GM18951 (cell line): ENCODE results near the gene CYB5RL.

ENCODE experiments used
- POLR2A ChIP-seq: IDR thresholded peaks from 4 replicates; pipeline ENCODE4 v1.6.1; 2011; ENCODE audit warnings: mild to moderate bottlenecking; ENCODE audit not compliant: insufficient read length, insufficient read depth; ENCODE audit errors: extremely low read depth
- in situ Hi-C: fragments of 300-500 bp; cut with MboI; formaldehyde crosslinking; loops from one replicate; pipeline ENCODE4 v1.12.0; 2022; ENCODE audit warnings: low sequenced_read_pairs, mixed read lengths, inconsistent platforms; ENCODE audit not compliant: unreplicated experiment

CYB5RL gene

DNA sequence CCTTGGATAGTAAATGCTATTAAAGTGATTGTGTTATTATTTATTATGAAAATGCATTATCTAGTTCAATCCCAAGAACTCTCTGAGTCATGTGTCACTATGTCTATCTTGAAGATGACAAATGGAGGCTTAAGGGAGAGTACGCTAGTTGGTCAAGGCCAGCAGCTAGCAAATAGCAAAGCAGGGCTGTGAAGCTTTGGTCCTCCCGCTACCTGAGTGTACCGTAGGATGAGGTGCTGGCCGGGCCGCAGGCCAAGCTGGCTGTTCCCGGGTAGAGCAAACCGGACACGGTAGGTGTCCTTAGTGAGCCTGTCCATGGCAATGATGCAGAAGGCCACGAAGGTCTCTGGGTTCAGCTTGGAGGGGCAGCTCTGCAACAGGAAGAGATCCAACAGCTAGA is 9.3 kb downstream of the CYB5RL start:
- TF ChIP-seq POLR2A = no peak
- in situ Hi-C loops = no loop called here

DNA sequence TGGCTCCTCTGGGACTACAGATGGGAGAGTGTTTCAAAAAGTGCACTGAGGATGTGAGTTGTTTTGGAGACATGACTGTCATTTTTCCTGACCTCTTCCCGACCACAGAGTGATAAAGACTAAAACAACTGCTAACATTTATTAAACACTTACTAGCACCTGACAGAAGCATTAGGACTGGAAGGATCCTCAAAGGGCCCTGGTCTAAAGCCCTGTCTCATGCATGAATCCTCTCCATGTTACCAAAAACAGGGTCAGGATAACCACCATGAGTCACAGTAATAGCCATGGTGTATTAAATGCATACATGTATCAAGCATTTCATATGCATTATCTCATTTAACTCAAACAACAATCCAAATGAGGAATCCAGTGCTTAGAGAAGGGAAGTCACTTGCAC is 11.5 kb downstream of the CYB5RL start:
- TF ChIP-seq POLR2A = no peak
- in situ Hi-C loops = no loop called here

DNA sequence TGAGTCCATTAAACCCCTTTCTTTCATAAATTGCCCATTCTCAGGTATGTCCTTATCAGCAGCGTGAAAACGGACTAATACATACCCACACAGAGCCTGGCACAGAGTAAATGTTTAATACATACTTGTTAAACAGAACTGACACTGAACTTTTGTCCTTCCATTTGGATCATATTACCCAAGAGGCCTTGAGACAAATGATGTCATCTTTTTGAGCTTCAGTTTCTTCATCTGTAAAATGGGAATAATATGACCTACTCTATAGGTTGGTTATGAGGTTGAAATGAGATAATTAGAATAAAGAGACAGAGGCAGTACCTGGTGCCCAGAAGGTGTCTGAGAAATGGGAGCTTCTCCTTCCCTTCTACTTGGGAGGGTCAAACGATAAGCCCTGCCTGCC is 13.8 kb downstream of the CYB5RL start:
- no peak for TF ChIP-seq POLR2A
- in situ Hi-C loops = no loop called here

DNA sequence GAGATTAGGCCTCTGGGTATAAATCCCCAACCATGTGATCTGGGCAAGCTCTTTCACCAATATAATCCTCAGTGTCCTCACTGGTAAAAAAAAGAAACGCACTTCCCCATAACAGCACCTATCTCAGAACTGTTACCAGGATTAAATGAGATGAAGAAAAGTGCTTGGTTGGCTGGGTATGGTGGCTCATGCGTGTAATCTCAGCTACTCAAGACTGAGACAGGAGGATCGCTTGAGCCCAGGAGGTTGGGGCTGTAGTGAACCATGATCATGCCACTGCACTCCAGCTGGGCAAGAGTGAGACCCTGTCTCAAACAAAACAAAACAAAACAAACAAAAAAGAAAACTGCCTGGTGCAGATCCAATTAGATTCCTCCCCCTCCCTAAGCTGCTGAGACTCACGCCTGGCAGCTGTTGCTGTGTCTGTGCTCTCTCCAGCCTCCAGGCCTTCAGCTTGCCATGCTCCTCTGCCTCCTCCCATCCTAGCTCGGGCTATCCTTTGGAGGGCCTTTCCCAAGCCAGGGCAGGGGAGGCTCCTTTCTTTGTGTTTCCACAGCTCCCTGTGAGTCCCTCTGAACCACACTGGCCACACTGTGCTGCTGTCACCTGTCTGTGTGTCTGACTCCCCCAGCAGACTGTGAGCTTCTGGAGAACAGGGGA is 19.0 kb downstream of the CYB5RL start:
- TF ChIP-seq POLR2A = no peak
- in situ Hi-C loops = no loop called here

DNA sequence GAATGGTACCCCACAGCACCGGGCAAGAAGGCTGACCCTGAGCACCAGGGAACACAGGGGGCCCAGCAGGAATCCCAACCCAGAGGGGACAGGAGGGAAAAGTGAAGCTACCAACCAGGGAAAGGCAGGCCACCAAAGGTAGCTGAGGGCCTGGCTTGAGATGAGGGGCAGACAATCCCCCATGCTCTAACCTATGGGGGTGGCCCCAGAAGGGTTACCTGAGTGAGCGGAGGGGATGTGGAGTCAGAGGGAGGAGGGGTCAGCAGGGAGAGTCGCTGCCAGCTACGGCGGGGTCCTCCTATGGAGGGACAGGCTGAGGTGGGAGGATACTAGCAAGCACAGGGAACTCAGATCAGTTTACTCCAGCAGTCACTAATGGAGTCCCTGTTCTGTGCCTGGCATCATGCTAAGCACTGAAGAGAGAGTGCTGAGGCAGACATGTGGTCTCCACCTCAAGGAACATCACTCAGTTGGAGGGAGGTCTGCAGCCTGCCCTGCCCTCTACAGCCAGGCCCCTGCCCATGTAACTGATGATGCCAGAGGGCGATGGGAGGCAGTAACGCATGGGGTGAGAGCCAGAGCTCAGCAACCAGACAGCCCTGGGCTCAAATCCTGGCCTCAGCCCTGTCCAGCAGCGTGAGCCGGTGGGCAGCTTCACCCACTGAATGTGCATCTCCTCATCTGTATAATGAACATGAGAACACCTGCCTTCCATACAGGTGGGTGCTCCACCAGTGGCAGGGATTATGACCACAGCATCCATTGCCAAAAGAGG is 21.3 kb downstream of the CYB5RL start:
- in situ Hi-C loops = no loop called here
- TF ChIP-seq POLR2A = no peak

DNA sequence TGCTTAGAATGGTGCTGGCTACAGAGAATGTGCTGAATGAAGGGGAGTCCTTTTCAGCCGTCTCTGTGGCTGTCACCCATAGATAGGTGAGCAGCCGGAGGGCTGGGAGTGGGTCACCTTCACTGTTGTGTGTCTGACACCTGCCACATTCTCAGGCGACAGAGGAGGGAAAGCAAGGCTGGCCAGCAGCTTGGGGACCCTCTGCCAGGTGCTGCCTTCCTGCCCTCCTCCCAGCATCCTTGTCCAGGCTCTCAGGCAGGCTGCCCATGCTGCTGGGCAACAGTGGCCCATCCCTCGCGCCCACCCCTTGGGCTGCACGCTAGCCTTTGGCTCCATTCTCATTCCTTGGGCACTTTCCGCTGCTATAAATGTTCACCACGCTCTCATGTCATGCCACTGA is 22.1 kb downstream of the CYB5RL start:
- TF ChIP-seq POLR2A = no peak
- in situ Hi-C loops = no loop called here

DNA sequence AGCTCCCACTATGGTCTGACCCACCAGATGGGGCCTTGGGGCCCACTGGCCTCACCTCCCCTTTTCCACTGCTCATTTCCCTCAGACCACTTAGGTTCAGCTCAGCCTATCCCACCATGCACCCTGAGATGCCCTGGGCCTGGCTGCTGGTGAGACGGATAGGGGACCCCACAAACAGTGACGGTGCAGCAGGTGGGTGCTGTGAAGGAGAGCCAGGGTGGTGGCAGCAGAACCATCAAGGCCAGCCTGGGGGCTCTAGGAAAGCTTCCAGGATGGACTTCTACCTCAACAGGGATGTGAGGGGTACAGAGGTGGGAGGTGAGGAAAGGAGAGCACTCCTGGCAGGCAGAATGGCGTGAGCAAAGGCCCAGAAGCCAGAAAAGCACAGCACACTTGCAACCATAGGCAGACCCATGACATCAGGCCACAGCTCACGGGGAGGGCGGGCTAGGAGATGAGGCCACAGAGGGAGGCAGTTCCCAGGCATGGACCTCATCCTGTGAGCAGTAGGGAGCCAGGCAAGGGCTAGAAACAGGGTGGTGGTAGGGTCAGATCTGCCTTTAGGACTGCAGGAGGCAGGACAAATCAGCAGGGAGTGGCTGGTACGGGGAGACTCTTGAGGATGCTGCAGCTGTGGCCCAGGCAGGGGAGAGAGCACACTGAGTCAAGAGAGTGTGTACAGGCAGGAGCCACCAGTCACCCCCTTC is 23.1 kb downstream of the CYB5RL start:
- in situ Hi-C loops = no loop called here

DNA sequence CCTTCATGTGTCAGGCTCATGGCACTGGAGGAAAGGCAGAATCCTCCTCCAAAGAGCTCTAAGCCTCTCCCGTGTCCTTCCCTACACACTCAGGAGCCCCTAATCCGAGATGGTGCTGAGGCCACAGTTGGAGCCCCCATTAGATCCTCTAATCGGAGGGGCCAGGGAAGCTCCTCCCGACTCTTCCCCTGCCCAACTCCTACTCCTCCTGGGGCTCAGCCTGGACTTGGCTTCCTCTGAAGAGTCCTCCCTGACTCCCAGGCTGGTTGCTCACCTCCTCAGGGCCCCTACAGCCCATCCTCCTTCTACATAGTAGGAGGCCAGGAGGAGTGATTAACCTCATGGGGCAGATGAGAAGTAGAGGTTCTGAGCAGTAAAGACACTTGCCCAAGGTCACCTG is 25.7 kb downstream of the CYB5RL start:
- in situ Hi-C loops = no loop called here
- no peak for TF ChIP-seq POLR2A

More for the DNA sequence above, 23.1 kb downstream of the CYB5RL start:
- no peak for TF ChIP-seq POLR2A

DNA sequence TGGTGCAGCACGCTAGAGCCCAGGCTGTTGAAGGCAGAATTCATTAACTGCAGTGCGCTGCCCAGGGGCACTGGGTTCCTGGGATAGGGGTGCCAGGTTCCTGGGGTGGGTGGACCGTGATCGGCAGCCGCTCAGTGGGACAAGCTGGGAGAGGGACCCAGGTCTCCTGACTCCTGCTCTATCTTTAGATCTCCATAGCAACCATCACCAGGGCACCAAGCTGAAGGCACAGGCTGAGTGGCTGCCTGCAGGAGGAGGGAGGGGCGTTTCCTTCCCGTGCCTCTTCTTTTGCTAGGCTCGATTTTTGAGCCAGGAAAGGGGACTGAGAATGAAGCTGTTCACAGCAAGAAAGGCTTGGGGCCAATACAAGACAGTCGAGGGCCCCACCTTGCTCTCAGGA is 26.1 kb downstream of the CYB5RL start:
- no peak for TF ChIP-seq POLR2A
- in situ Hi-C loops = no loop called here

DNA sequence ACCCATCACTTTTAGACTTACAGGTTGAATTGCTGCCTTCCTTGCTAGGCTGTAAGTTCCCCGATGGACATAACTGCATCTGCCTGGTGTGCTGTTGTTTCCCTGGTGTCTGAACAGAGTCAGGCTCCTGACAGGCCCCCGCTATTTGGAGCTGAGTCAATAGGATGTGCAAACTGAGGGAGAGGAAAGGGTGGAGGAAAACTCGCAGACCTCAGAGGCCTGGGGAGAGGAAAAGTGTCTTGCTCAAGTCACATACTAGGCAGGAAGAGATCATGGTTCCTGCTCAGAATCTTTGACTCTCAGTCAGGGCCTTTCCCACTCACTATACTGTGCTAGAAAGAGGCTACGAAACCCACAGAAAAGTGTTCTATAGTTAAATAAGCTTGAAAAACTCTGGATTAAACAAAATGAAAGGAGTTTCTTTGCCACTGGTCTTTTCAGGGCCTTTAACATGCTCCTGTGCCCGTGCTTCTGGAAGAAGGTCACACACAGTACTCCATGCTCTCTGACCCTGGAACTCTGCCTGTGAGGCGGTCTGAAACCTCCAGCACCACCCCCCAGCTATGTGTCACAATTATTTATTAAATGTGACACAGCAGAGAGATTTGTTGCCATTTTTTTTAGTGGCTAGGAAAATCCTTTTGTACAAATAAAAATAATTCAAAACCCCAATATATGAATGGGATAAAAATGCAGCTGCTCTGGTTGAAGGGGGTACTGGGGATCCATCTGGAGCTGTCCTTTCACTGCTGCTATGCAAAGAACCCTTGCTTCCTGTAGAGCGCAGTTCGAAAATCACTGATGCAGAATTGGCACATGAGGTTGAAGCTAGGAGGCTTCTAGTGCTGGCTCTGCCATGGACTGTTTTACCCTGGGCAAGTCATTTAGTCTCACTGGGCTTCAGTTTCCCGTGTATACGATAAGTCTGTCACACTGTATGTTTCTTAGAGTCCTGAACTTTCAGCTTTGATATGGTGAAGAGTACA is 26.9 kb downstream of the CYB5RL start:
- in situ Hi-C loops = no loop called here
- no peak for TF ChIP-seq POLR2A

DNA sequence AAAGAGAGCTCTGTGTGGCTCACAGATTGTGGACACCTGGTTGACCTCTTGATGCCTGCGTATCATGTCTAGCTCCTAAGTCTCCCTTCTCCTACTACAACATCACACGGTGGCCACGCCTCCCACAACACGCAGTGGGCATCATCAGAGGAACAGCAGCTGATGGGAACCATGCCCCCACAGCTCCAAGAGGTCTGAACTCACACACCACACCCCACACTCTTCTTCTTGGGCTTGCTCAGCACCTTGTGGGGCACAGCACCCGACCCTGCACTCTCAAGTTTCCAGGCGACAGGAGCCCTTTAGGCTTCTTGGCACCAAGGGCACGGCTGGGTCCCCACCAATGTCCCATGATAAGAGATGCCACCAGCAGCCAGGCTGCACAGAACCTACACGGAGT is 28.2 kb downstream of the CYB5RL start:
- TF ChIP-seq POLR2A = no peak
- in situ Hi-C loops = no loop called here

DNA sequence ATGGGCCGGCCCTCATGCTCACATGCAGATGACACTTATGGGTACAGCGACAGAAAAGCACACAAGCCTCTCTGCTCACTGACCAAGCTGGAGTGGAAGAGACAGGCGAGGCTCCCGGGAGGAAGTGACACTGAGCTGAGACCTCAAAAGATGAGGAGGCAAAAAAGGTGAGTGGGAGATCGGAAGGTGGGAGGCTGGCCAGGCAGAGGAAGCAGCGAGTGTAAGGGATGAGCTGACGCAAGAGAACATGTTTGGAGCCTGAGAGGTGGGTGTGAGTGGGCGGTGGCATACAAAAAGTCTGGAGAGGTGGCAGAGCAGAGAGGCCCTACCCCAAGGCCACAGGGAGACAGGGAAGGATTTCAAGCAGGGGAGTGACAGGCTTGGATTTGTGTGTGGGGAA is 28.8 kb downstream of the CYB5RL start:
- TF ChIP-seq POLR2A = no peak
- in situ Hi-C loops = no loop called here

DNA sequence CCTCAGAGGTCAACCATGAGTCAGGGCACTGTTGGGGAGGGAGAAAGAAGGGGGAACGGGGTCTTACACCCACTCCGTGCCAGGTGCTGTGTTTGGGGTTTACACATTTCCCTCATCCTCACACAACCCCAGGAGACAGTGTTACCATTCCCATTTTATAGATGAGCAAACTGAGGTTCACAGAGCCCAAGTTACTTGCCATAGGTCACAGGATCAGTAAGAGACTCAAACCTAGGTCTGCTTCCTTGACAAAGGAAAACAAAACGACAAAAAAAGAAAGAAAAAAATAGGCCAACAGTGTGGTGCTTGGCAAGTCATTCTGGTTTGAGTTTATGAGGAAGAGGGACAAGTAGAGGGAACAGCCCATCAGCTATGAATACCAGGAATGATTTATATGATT is 30.8 kb downstream of the CYB5RL start:
- in situ Hi-C loops = no loop called here

More for the DNA sequence above, 30.8 kb downstream of the CYB5RL start:
- TF ChIP-seq POLR2A = no peak
